ENCODE results near the gene ERICH2.

- TF ChIP-seq CTCF (IDR thresholded peaks at IDR 0.05; ENCODE audit: extremely low read depth in 1 of 2, insufficient read depth in 1 of 2, low read depth in 1 of 2, low read length in 2 of 2) (no peak), EZH2 (IDR thresholded peaks at IDR 0.05; ENCODE audit: borderline replicate concordance, low read depth, low read length, severe bottlenecking) (no peak), POLR2A (IDR thresholded peaks at IDR 0.05; ENCODE audit: low read depth, low read length) (no peak), FOS (IDR thresholded peaks at IDR 0.05; ENCODE audit: borderline replicate concordance, insufficient read depth, low read length) (no peak), MAX (IDR thresholded peaks at IDR 0.05; ENCODE audit: insufficient read depth, insufficient read length) (no peak), GATA2 (IDR thresholded peaks at IDR 0.05; ENCODE audit: insufficient read depth, insufficient read length, low read depth, low read length) (no peak)
These were observed 58.9 kb downstream of the ERICH2 start for GRCh38 chr2:170829036-170829435.
